Omental fat pad (tissue), 4 donors: ENCODE results near the gene SMC3. TPM values are rescaled to one million over a fixed set of nuclear protein-coding genes. Genes with fewer than 3 reads are reported as not detected.
"Not testable (repeated sequence)": the region's sequence is repeated elsewhere in the genome, so short reads cannot be mapped to it uniquely, and the experiment has no call there.

Source experiments
- ATAC-seq: fragments of 150-250 bp; one replicate; pipeline ENCODE4 v1.9.1; 2016; ENCODE audit warnings: mild to moderate bottlenecking, moderate library complexity; ENCODE audit not compliant: low FRiP score
- DNase-seq: peaks from one replicate; pipeline ENCODE4 v3.0.0-alpha.2; 2019; ENCODE audit warnings: low spot score
- CTCF ChIP-seq, 3 donors: fragments of 450-650 bp; IDR thresholded peaks; one replicate each; pipeline ENCODE4 v1.5.1; 2016 to 2017; ENCODE audit warnings: antibody characterized with exemption in 3 of 3, mild to moderate bottlenecking in 3 of 3, moderate library complexity in 2 of 3
- total RNA-seq, 4 donors: library from RNA; depleted of rRNA; stranded (reverse); fragments of >200 nt; gene quantifications; one replicate each; pipeline ENCODE4 v1.1.0, GENCODE V29; 2016

Gene SMC3
- total RNA-seq, 4 donors from 2014 or later, result 19.6 to 32.0 (median 25.2) TPM

GRCh38 chr10:110527731-110528171 lies 39.7 kb upstream of the SMC3 start:
- no peak for ATAC-seq
- no peak for TF ChIP-seq CTCF (IDR thresholded peaks at IDR 0.05)
- no peak for DNase-seq

- no peak for ATAC-seq
- TF ChIP-seq CTCF (IDR thresholded peaks at IDR 0.05), result no peak
- DNase-seq, result no peak
Measured at GRCh38 chr10:110528224-110528996, 39.1 kb upstream of the SMC3 start.

- not testable (repeated sequence) for ATAC-seq, DNase-seq
Measured at GRCh38 chr10:110528997-110529524, 38.4 kb upstream of the SMC3 start.

GRCh38 chr10:110529596-110530011 lies 37.9 kb upstream of the SMC3 start:
- DNase-seq, result no peak
- no peak for TF ChIP-seq CTCF (IDR thresholded peaks at IDR 0.05)
- ATAC-seq, result no peak

GRCh38 chr10:110530131-110530831 lies 37.2 kb upstream of the SMC3 start:
- no peak for DNase-seq
- ATAC-seq, result peak; percentile 85
- TF ChIP-seq CTCF (IDR thresholded peaks at IDR 0.05), result no peak

GRCh38 chr10:110531687-110532086 lies 35.8 kb upstream of the SMC3 start:
- TF ChIP-seq CTCF (IDR thresholded peaks at IDR 0.05), result no peak
- no peak for DNase-seq
- ATAC-seq, result no peak

- DNase-seq, ATAC-seq: not testable (repeated sequence)
Measured at GRCh38 chr10:110532628-110533027, 34.9 kb upstream of the SMC3 start.

GRCh38 chr10:110533149-110533548 lies 34.3 kb upstream of the SMC3 start:
- DNase-seq, result no peak
- TF ChIP-seq CTCF (IDR thresholded peaks at IDR 0.05), result no peak
- ATAC-seq, result no peak
